Lower leg skin (tissue), 3 donors: ENCODE results near the gene HAO1.

Experiments
- POLR2A ChIP-seq, 2 donors: fragments of 450-650 bp; IDR thresholded peaks; one replicate each; pipeline ENCODE4 v1.6.1; 2016 to 2017; ENCODE audit warnings: antibody characterized with exemption in 2 of 2, mild to moderate bottlenecking in 1 of 2, moderate library complexity in 1 of 2
- TF ChIP-seq, protein P1 (sequence below), 3 donors: fragments of 450-650 bp; IDR thresholded peaks; one replicate each; pipeline ENCODE4 v1.5.1; 2016; ENCODE audit warnings: antibody characterized with exemption in 3 of 3, mild to moderate bottlenecking in 3 of 3, moderate library complexity in 2 of 3

DNA sequence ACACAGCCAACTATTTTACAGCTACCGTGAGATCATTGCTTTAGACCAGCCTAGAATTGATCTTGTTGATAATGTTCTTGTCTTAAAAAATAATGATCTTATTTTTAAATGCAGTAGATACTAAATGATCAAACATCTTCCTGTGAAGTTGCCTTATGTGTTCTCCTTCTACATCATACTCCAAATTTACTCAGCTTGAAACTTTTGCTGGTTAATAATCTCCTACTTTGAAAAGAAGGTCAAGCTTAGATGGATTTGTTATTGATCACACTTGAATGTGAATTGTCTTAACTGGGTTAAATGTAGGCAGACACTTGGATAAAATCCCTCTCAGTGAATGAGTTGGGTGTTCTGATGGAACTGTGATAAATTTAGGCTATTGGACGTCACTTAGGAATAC lies 91.9 kb downstream of the HAO1 start:
- TF ChIP-seq, protein P1, sequence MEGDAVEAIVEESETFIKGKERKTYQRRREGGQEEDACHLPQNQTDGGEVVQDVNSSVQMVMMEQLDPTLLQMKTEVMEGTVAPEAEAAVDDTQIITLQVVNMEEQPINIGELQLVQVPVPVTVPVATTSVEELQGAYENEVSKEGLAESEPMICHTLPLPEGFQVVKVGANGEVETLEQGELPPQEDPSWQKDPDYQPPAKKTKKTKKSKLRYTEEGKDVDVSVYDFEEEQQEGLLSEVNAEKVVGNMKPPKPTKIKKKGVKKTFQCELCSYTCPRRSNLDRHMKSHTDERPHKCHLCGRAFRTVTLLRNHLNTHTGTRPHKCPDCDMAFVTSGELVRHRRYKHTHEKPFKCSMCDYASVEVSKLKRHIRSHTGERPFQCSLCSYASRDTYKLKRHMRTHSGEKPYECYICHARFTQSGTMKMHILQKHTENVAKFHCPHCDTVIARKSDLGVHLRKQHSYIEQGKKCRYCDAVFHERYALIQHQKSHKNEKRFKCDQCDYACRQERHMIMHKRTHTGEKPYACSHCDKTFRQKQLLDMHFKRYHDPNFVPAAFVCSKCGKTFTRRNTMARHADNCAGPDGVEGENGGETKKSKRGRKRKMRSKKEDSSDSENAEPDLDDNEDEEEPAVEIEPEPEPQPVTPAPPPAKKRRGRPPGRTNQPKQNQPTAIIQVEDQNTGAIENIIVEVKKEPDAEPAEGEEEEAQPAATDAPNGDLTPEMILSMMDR (IDR thresholded peaks at IDR 0.05), result no peak
- no peak for TF ChIP-seq POLR2A (IDR thresholded peaks at IDR 0.05)
